GM12891 (cell line): ENCODE results near the gene MRPL19.
A peak's percentile ranks its signal among the peaks of the same experiment; 100 is the strongest.

Source experiments
- POLR2AphosphoS5 ChIP-seq: IDR thresholded peaks from 2 replicates; pipeline ENCODE4 v1.6.1; 2011; ENCODE audit warnings: low read depth, low read length, control low read depth
- SPI1 ChIP-seq: IDR thresholded peaks from 2 replicates; pipeline ENCODE4 v1.6.1; 2011; ENCODE audit warnings: low read depth, low read length, control low read depth
- TAF1 ChIP-seq: IDR thresholded peaks from 2 replicates; pipeline ENCODE4 v1.6.1; 2011; ENCODE audit warnings: low read depth, low read length, control low read depth

- peak; percentile 66 for TF ChIP-seq POLR2AphosphoS5
- TF ChIP-seq SPI1: peak; percentile 69
- peak; percentile 92 for TF ChIP-seq TAF1
Measured at GRCh38 chr2:75646583-75647425, at the start of gene MRPL19.
